Skeletal muscle tissue (tissue), 4 donors: ENCODE data around the gene KRTAP26-1. TPM values are rescaled to one million over a fixed set of nuclear protein-coding genes. Genes with fewer than 3 reads are reported as not detected.

ENCODE experiments used
- H3K27ac ChIP-seq: one replicate; pipeline ENCODE4 v1.7.0; 2013; ENCODE audit warnings: mild to moderate bottlenecking, low read depth, low read length, inconsistent platforms
- H3K27me3 ChIP-seq, 3 donors: one replicate each; pipeline ENCODE4 v1.7.0; 2013; ENCODE audit warnings: low read length in 3 of 3; ENCODE audit not compliant: control insufficient read depth in 3 of 3, insufficient read depth in 3 of 3
- H3K36me3 ChIP-seq, 3 donors: one replicate each; pipeline ENCODE4 v1.7.0; 2013; ENCODE audit warnings: low read length in 3 of 3; ENCODE audit not compliant: control insufficient read depth in 3 of 3, insufficient read depth in 3 of 3
- H3K4me1 ChIP-seq, 3 donors: one replicate each; pipeline ENCODE4 v1.7.0; 2013; ENCODE audit warnings: low read length in 3 of 3, mild to moderate bottlenecking in 3 of 3; ENCODE audit not compliant: control insufficient read depth in 3 of 3, insufficient read depth in 3 of 3
- H3K4me3 ChIP-seq, 3 donors: one replicate each; pipeline ENCODE4 v1.7.0; 2013; ENCODE audit warnings: low read length in 3 of 3
- H3K9ac ChIP-seq, 3 donors: one replicate each; pipeline ENCODE4 v1.7.0; 2013; ENCODE audit warnings: low read length in 3 of 3, mild to moderate bottlenecking in 3 of 3, moderate library complexity in 2 of 3, low read depth in 1 of 3
- H3K9me3 ChIP-seq, 3 donors: one replicate each; pipeline ENCODE4 v1.7.0; 2013; ENCODE audit warnings: low read length in 3 of 3; ENCODE audit not compliant: control insufficient read depth in 3 of 3
- total RNA-seq: library from RNA; depleted of rRNA; stranded (reverse); fragments of >200 nt; gene quantifications from one replicate; pipeline ENCODE4 v1.2.3, GENCODE V29; 2014
- donor health status: Osteomylitis.

KRTAP26-1 gene
- not detected for total RNA-seq

DNA sequence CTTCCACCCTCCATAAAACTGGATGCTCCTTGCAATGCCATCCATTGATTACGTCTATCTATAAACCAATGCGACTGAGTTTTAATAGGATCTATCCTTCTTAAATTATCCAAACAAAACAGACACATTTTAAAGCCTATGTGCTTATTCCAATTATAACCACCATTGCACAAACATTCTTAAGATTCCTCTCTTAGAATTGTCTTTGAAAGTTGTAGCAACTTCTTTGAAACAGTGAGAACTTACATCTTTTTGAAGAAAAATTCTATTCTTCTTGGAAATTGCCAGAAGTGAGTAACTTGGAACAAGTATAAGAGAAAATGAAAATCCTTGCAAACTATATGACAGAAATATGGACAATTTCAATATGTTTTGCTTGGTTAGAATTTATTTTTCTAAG lies at the start of gene KRTAP26-1:
Gene KRTAP26-1 (minus strand): TSS at position 101 of the 400 bp plus-strand sequence. CDS start 280 bp downstream, outside the sequence.
- Histone ChIP-seq H3K9me3 (no peaks in the 10 kb centered on the region), H3K36me3 (no peaks in the 10 kb centered on the region), H3K4me1 (no peaks in the 10 kb centered on the region), H3K27ac (no peak within 1 kb of the TSS), H3K27me3 (no peaks in the 10 kb centered on the region), H3K4me3 (no peak within 1 kb of the TSS), H3K9ac (no peak within 1 kb of the TSS)

- Histone ChIP-seq H3K36me3 (no peaks in the 10 kb centered on the region), H3K27ac (no peak overlapping the region), H3K9me3 (no peaks in the 10 kb centered on the region), H3K4me1 (no peaks in the 10 kb centered on the region), H3K27me3 (no peaks in the 10 kb centered on the region), H3K9ac (no peak overlapping the region), H3K4me3 (no peak overlapping the region)
Observed at GRCh38 chr21:30355906-30356305, 35.8 kb upstream of the KRTAP26-1 start.

DNA sequence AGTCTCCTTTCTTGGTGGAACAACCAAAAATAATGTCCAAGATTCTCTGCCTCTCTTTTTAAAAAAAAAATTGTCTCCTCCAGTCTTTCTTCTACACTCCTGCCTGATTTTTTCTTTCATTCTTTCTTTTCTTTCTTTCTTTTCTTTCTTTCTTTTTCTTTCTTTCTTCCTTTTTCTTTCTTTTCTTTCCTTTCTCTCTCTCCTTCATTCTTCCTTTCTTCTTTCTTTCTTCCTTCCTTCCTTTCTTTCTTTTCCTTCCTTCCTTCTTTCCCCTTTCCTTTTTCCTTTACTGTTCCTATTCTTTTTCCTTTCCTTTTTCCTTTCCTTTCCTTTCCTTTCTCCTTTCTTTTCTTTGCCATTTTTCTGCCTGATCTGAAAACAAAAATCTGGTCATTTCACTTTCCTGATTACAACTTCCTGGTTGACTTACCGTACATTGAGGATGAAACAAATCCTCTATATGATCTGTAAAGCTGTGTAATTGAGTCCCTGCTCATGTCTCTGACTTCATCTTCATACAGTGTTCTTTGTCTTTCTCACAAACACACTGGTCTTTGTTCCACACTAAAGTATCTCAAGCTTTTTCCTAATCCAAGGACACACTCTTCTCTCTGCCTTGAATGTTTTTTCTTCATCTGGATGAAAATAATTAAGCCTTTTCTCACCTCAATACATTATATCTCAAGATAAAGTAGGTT lies 34.3 kb upstream of the KRTAP26-1 start:
- Histone ChIP-seq H3K36me3 (no peaks in the 10 kb centered on the region), H3K9ac (no peak overlapping the region), H3K4me1 (no peaks in the 10 kb centered on the region), H3K27ac (no peak overlapping the region), H3K4me3 (no peak overlapping the region), H3K9me3 (no peaks in the 10 kb centered on the region), H3K27me3 (no peaks in the 10 kb centered on the region)

DNA sequence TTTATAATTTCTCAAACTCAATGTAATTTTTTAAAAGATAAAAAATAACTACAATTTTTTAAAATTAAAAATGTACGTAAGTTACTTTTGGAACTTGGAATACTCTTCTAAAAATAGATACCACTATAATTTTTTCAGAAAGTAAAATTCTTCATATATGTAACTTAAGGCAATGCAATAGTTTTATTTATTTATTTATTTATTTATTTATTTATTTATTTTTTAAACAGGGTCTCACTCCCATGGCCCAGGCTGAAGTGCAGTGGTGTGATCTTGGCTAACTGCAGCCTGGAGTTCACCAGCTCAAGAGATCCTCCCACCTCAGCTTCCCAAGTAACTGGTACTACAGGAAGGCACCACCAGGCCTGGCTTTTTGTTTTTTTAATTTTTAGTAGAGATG lies 31.4 kb upstream of the KRTAP26-1 start:
- Histone ChIP-seq H3K9ac (no peak overlapping the region), H3K4me3 (no peak overlapping the region), H3K9me3 (no peaks in the 10 kb centered on the region), H3K4me1 (no peaks in the 10 kb centered on the region), H3K36me3 (no peaks in the 10 kb centered on the region), H3K27ac (no peak overlapping the region), H3K27me3 (no peaks in the 10 kb centered on the region)

DNA sequence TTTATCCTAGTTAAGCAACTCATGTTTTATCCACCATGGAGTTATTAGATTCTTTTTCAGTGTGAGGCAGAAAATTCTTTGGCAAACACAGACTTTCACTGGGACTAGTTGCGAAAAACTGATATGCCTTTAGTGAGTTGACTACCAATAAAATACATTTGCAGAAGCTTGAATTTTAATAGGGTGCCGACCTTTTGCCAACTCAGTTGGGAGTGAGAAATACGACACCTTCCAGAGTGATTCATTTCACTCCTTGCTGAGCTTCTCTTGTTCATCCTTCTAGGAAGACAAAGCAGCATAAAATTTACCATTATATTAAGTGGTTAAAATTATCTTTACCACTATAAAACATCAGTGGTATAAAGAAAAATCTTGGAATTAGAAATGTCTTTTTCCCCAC lies 29.5 kb upstream of the KRTAP26-1 start:
- Histone ChIP-seq H3K9me3 (no peaks in the 10 kb centered on the region), H3K9ac (no peak overlapping the region), H3K4me1 (no peaks in the 10 kb centered on the region), H3K36me3 (no peaks in the 10 kb centered on the region), H3K27me3 (no peaks in the 10 kb centered on the region), H3K27ac (no peak overlapping the region), H3K4me3 (no peak overlapping the region)

- no peak within 1 kb of the TSS for H3K27ac ChIP-seq
- no peaks in the 10 kb centered on the region for H3K27me3 ChIP-seq
- H3K36me3 ChIP-seq: no peaks in the 10 kb centered on the region
- no peaks in the 10 kb centered on the region for H3K4me1 ChIP-seq
- H3K4me3 ChIP-seq: no peak within 1 kb of the TSS
- H3K9me3 ChIP-seq: no peaks in the 10 kb centered on the region
- no peak within 1 kb of the TSS for H3K9ac ChIP-seq
Observed at GRCh38 chr21:30348506-30348905, 28.4 kb upstream of the KRTAP26-1 start, which contains the start of gene KRTAP23-1. Gene KRTAP23-1 (minus strand): TSS chr21:30348606. CDS start chr21:30348606, 0 bp downstream.

GRCh38 chr21:30345014-30345413 lies 24.9 kb upstream of the KRTAP26-1 start:
- Histone ChIP-seq H3K9me3 (no peaks in the 10 kb centered on the region), H3K27ac (no peak overlapping the region), H3K36me3 (no peaks in the 10 kb centered on the region), H3K9ac (no peak overlapping the region), H3K4me1 (no peaks in the 10 kb centered on the region), H3K27me3 (no peaks in the 10 kb centered on the region), H3K4me3 (no peak overlapping the region)

DNA sequence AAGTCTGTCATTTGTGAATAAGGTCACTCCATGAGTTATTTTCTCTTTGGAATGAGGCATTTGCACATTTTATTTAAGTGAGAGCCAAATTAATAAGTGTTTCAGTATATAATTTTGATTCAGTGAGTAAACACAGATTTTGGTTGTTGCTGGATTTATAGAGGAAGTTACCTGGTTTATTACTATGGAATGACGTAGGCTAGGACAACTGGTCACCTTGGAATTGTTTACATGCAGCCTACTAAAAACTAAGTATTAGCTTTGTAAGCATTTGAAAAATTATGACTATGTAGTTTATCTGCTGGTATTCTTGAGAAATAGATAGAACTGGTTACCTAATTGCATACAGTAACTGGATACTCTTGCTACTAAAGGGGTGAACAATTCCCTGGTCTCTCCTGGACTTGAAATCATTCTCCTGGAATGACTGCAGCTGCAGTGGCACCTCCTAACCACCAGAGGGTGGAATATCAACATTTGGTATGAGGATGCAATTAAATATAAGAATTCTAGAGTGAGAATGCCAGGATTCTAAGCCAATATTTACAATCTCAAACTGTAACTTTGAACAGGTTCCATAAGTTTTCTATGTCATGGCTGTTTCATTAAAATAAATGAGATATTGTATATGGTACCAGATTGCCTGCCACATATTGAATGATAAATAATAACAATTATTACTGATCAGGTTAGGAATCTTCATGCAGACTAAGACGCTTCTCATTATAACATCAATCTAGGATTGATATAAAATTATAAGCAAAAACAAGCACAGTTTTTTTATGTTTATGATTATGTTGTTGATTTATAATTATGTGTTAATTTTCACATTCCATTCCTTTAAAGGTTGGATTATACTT lies 20.8 kb upstream of the KRTAP26-1 start:
- Histone ChIP-seq H3K27me3 (no peaks in the 10 kb centered on the region), H3K9ac (no peak overlapping the region), H3K27ac (no peak overlapping the region), H3K9me3 (no peaks in the 10 kb centered on the region), H3K4me1 (no peaks in the 10 kb centered on the region), H3K36me3 (no peaks in the 10 kb centered on the region), H3K4me3 (no peak overlapping the region)

DNA sequence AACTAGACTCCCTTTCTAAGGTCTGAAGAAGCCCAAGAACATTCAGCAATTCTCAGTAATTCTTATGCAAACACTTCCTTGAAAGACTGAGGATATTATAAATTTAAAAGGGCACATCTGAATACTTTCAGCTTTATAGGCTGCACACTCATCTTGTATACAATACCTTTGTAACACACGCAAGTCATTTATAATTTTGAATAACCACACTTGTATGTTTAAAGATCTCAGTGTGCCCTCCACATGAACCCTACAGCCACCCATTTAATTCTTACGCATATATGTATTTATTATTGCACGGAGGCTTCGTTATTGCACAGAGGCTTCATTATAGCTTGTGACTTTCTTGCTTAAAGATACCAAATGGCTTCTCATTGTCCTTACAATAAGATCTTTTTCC lies 18.6 kb upstream of the KRTAP26-1 start:
- H3K4me1 ChIP-seq: no peaks in the 10 kb centered on the region
- no peak overlapping the region for H3K27ac ChIP-seq
- no peaks in the 10 kb centered on the region for H3K36me3 ChIP-seq
- H3K27me3 ChIP-seq: no peaks in the 10 kb centered on the region
- H3K4me3 ChIP-seq: no peak overlapping the region
- H3K9me3 ChIP-seq: no peaks in the 10 kb centered on the region
- no peak overlapping the region for H3K9ac ChIP-seq

GRCh38 chr21:30337772-30338171 lies 17.7 kb upstream of the KRTAP26-1 start:
- no peaks in the 10 kb centered on the region for H3K36me3 ChIP-seq
- no peaks in the 10 kb centered on the region for H3K27me3 ChIP-seq
- no peaks in the 10 kb centered on the region for H3K4me1 ChIP-seq
- no peak overlapping the region for H3K4me3 ChIP-seq
- H3K9me3 ChIP-seq: no peaks in the 10 kb centered on the region
- no peak overlapping the region for H3K27ac ChIP-seq
- no peak overlapping the region for H3K9ac ChIP-seq
